Left lobe of liver (tissue), 2 donors: Measurements from ENCODE around the gene CCDC80. TPM values are rescaled to one million over a fixed set of nuclear protein-coding genes. Genes with fewer than 3 reads are reported as not detected.

Experiments
- ATAC-seq: fragments of 200-7000 bp; cut with Tn5 transposase; one replicate; pipeline ENCODE4 v1.9.1; 2020; ENCODE audit warnings: mild to moderate bottlenecking, moderate library complexity
- DNase-seq: peaks from one replicate; pipeline ENCODE4 v3.0.0-alpha.2; 2020; ENCODE audit warnings: low spot score
- total RNA-seq: library from RNA; stranded (reverse); gene quantifications from one replicate; pipeline ENCODE4 v1.2.1, GENCODE V29; 2021
- donor health status: DM: no; HTN: no; CAD: no; lungs with moderate emphysema.
- donor health status: DM: no; HTN: yes; CAD: no.

CCDC80 gene
- total RNA-seq, 1 donor from 2014 or later = 0.75 TPM

DNA sequence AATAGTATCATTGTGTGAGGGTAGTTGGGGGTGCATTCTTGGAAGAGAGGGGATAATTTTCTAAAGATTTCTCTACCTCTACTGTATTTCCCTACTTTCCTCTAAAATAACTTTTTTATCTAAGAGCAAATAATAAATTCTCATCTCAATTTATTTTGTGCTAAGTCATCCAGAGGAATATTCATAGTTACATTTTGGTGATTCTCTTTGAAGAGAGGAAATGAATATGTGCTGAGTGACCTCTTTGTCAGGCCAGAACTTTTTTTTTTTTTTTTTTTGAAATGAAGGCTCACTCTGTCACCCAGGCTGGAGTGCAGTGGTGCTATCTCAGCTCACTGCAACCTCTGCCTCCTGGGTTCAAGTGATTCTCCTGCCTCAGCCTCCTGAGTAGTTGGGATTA lies 15.1 kb upstream of the CCDC80 start:
- no peak for ATAC-seq
- DNase-seq = no peak

DNA sequence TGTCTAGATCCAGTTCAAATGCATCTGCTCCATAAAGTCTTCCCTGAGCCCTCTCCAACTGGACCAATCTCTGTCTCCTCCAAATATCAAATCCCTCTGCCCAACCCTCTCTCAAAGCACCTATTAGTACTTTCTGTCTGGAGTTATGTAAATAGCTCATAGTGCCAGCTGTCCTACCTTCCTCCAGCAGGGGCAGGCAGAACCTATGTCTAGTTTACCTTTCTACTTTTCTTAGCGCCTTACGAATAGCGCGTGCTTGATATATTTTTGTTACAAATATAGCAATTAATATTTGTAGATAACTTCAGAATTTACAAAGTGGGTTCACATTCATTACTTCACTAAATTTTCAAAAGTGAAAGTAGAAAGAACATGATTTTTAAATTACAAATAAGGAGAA lies 14.0 kb upstream of the CCDC80 start:
- ATAC-seq = no peak
- DNase-seq = no peak

DNA sequence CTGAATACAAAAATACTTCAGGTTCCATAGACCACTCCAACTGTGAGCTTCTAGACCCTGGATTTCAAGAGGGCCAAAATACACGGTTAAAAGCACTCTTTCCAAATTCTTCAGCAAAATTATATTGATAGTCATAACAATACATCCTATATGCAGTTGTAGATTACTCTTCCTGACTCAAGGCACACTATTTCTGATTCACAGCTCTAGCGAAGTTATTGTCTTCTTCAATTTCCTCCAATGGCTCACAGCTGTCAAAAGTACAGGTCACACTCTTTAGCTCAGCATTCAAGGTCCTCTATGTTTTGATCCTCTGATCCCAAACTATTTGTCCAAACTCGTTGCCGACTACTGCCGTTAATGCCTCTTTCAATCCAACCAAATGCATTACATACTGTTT lies 13.5 kb upstream of the CCDC80 start:
- DNase-seq (no peak), ATAC-seq (no peak)

DNA sequence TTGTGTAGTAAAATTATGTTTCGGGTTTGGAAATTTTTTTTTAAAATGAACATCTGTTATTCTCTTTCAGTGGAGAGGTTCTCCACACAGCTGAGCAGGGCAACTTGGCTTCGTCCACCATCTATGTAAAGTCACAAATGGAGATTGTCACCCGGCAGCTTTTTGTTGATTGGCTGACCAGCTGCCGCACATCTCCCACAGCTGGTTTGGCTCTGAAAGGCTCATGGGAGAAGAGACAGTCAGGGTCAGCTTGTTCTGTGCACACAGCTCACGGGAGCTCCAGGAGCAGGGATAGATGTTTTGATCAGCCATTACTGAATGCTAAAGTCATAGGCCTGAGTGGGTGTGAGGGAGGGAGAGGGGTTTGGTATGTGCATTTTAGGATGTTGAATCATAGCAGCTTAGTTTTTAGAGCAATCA lies 12.9 kb upstream of the CCDC80 start:
- no peak for ATAC-seq
- DNase-seq = no peak

DNA sequence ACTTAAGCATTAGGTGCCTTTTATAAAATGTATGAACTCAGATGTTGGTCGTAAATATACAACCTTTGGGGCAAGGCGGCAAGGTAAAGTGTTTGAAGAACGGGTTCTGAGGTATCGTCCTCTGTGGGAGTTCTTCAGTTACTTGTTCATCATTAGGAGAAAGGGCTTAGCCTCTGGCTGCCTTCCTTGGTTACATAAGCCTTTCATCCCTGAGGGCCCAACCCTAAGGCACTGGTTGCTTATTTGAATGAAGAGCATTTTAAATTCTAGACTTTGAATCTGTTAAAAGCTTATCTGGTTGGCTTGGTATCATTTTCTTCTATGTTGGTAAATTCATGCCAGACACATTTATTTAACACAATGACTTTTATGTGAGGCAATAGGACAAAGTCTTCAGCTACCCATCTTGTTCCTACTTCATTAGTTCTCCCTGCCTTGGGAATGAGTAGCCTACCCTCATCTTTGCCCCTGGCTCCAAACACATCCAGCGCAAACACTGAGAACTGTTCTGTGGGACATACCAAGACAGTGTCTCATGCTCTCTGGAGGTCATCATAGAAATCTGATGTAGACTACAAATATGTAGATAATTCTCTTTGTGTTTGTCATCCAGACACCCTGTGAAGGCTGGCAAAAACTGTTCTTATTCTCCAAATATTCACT lies 12.4 kb upstream of the CCDC80 start:
- DNase-seq = no peak
- no peak for ATAC-seq

DNA sequence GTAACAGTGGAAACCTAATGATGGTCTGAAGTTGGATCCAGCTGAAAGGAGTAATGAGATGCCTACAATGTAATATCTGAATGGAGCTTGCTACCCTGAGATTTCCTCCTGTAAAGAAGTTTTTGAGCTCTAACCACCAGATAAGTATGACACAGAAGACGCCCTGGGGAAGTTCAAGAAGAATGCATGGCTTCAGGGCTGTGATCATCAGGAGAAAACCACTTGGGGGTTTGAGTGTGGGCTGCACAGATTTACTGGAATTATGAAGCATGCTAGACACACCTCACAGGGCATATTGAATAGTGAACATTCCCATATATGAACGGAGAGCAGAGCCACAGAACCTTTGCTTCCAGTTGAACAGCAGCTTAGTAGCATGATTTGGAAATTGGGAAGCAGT lies 10.6 kb upstream of the CCDC80 start:
- no peak for ATAC-seq
- DNase-seq = no peak

DNA sequence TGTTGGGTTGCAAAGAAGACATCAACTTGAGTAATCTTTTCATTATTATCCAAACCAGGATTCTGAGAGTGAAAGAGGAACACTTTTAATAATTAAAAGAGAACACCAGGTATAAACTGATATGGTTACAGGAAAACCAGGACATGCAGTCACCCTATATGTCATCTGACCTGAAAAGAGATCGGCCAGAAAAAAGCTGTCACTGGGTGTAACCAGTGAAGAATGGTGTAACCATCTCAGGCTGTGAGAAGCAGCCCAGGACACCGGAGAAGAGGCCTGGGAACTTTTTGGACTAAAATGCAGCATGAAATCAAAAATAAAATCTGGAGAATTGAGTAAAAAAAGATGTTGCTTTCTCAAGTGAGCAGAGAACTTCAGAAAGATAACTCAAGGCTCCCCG lies 10.1 kb upstream of the CCDC80 start:
- no peak for DNase-seq
- no peak for ATAC-seq

DNA sequence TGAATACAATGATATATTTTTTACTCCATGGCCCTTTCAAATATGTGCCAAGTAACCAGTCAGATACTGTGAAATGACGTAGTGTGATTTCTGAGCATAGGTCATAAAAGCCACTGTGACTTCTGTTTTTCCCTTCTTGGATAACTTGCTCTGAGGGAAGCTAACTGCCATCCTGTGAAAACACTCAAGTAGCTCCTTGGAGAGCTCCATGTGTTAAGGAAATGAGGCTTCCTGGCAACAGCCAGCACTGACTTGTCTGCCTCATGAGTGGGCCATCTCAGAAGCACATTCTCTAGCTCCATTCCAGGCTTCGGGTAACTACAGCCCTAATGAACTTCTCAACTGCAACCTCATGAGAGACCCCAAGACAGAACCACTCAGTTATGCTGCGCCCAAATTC lies 9.5 kb upstream of the CCDC80 start:
- no peak for DNase-seq
- no peak for ATAC-seq

DNA sequence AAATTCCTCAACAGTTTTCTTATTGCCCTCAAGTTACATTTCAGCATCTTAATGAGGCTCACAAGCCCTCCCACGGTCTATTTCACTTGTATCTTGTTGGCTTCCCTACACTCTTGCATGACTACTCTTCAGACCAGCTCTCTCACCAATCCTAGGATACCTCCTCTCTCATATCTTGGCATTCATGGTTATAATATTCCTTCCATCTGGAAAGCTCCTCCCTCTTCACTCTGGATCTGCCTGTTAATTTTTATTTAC lies 8.5 kb upstream of the CCDC80 start:
- no peak for DNase-seq
- no peak for ATAC-seq

DNA sequence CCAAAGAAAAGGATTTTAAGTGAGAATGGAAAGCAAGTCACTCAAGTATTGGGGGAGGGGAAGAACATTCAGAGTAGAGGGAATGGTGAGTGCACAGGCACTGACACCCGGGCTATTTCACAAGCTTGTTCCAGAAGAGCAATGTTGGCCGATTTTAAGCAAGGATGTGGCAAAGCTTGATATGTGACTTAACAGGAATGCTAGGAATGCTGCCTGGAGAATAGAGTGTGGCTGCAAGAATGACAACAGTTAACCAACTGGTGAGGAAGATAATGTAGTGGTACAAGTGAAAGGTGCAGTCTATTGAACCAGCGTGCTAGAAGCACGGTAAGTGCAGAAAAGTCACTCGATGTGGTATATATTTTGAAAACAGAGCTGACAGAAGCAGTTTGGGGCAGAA lies 6.2 kb upstream of the CCDC80 start:
- DNase-seq (no peak), ATAC-seq (no peak)

DNA sequence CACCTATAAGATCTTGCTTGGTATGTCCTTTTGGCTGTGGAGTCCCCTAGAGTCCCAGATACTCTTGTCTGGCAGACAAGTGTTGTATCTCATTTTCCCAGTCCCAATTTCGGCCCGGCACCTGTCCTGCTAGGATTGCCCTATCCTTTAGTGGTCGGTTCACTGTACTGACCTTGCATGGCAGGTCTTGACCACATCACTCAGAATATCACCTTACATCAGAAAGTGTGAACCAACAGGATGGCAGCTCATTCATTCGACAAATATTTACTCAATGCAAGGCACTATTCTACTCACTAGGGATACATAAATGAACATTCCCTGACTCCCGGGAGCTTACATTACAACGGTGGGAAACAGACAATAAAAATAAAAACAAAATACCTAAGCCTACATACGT lies 5.7 kb upstream of the CCDC80 start:
- ATAC-seq = no peak
- DNase-seq = no peak

DNA sequence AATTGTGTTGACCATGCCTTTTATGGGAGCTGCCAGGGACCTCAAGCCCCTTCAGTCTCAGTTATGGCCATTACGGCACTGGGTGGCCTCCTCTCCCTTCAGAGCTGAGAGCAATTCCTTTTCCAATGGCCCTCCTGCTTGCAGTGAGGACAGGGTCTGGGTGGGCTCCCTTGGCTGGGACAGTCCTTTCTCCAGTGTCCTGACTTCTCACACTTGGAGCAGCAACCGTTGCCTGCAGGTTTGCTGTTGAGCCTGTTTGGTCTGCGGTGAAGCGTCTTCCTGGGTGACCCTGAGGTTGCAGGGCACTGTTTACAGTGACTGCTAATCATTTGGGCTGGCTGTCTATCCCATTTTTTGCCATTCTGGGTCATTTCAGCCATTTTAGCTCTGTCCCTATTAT lies 3.5 kb upstream of the CCDC80 start:
- no peak for DNase-seq
- no peak for ATAC-seq

DNA sequence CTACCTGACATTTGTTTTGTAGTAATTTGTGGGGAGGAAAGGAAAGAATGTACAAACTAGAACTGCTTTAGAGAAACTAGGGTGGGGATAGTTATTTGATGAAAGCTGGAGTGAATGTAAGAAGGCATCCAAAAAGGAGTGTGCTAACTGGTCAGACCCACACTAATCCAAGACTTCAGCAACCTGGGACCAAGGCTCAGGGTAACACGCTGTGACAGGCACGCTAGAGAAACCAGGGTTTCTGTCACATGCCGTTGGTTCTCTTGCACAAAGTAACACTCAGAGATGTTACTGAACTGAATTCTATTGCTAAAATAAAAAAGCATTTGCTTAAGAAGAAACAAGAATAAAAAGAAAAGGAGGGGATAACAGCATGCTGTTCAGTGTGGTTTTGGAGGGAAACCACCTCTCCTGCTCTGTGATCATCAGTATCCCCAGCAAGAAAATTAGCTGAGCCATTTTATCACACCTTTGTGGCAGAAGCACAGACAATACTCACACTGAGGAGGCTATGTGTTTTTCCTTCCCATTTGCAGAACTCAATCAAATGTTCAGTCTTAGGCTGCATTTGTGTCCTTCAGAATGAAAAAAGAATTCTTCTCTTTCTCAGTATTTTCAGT lies 2.8 kb upstream of the CCDC80 start:
- ATAC-seq (no peak), DNase-seq (no peak)

DNA sequence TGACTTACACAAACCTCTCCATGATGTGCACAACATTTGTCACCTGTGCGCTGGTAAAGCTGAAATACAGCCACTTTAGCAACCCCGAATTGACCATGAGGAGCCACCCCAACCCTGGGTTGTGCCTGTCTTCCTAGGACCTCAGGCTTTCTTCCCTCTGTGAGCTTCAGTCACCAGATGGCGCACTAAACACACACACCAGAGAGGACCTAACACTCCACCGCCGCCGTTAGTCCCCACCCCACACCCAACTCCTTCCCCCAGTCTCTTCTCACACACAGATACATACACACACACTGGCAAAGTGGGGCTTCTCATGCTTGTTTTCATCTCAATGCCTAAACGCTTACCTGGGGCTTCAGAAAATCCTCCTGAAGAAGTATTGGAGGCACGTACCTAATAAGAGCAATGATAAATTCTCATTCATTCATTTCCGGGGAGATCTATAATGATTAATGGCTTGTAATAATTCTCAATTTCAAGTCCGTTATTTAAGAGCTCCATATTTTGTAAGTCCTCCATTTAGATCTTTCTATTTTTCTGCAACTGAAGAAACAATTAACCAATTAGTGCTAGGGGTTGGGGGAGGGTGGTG lies 2.1 kb upstream of the CCDC80 start:
- peak; percentile 98 for ATAC-seq
- DNase-seq = peak; percentile 73

DNA sequence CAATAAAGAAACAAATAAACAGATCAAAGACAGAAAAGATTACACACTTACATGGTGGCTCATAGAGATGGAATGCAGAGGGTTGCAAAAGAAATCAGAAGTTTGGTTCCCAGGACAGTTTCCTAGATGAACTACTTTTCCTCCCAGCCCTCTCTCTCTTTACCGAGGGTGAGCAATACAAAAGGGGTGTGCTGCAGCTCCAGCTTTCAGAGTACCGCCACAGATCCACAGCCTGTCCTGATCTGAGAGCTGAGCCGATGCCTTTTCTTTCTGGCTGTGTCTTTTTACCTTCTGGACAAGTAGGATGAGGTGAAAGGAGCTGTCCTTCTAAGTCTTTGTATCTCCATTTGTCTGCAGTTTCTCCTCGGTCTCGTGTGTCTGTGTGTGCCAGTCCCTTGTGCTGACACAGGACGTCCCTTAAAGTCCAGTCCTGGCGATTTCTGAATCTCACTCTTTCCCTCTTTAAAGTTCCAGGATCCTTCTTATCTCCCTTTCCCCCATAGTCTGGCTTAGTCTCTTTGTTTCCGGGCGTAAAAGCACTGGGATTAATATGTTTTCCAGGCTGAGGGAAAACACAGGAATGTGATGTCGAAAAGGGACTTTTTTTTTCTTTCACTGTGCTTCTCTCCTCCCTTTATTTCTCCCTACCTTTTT lies 540 bp downstream of the CCDC80 start:
- DNase-seq (no peak), ATAC-seq (no peak)

DNA sequence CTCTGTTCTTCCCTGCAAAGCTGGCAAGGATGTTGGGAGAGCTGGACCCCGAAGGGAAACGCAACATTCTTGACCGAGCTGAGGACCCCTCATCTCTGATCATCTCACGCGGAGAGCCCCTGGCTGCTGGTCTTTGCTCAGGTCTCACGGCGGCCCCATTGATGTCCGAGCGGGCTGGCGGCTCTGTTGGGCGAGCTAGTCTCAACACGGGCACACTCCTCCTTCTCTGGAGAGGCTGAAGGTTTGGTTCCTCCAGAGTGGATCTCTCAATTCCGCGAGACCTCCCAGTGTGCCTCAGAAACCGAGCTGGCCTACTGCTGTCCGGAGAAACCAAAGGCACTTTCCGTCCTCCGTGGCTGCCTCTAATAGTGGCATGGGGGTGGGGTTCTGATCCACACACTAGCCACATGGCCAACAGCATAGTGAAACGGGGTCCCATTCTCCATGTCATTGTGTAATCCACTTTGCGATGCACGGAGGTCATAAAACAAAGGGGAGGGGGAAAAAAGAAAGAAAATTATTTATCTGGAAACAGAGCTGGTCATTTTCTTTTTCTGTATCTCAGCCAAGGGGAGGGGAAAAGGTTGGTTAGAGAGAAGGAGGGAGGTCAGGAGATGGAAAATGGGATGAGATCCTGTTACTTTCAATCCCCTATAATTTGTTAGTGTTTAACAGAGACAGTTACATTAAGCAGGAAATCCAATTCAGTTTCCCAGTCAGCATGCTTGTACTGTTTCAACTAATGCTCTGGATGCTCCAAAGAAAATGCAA lies 1.3 kb downstream of the CCDC80 start:
- no peak for ATAC-seq

DNA sequence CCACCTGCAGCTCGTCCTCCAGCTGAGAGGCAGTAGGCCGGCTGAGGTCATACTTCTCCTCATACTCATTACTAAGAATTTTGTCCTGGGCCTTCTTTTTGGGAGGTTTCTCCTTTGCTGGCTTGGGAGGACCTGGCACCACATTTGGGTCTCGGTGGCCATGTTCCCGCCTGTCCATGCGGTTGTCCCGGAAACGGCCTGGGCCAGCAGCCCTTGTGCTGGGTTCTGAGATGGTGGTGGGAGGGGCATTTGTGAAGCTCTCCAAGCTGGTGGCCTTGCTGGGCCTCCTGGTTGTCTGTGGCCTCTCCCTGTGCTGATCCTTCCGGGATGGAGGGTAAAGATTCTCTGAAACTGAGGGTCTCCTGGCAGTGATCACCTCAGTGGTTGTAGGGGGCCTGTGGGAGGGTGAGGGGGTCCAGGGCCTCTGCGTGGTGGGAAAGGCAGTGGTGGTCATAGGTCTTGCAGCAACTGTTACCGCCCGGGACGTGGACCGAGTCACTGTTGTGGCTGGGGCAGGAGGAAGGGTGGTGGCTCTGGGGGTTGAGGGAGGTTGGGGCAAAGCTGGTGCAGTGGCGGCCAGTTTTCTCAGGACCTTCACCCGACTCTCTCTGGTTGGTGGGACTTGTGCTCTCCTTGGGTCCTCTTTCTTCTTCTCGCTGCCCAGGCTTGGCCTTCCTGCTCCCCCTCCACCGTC lies 2.5 kb downstream of the CCDC80 start:
- no peak for ATAC-seq
- DNase-seq = no peak

More for the DNA sequence above, 1.3 kb downstream of the CCDC80 start:
- DNase-seq = no peak

DNA sequence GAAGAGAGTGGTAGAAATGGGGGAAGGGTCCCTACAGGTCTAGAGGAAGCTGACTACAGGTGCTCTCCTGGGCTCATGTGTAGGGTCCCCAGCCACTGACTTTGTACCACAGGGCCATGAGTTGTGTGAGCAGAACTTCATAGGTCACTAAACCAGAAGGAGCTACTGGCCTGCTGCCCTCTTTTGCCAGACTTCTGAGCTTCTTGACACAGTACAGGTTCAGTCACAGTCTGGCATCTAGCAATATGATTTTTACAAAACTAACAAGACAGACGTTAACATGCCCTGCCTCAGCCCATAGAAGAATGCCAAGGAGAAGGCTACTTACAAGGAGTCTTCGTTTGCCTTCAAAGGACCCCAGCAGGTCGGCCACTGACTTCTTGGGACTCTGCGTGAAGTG lies 3.2 kb downstream of the CCDC80 start:
- ATAC-seq = no peak
- DNase-seq = no peak

DNA sequence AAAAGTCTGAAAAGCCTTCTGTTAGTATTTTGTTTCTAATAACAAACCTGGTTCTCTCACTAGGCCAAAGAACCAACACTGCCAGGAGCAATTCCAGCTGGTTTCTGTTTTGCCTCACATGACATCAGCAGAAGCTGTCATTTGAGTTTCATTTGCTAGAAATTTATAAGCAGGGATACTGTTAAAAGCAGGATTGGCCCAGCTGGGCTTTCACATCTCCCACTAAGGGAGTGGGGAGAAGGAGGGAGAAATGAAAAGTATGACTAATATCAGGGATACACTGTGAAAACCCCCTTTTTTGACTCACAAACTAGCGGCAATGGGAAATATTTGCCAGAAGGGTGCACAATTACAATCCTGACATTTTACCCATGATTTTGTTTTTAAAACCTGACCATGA lies 5.3 kb downstream of the CCDC80 start:
- no peak for ATAC-seq
- DNase-seq = no peak

DNA sequence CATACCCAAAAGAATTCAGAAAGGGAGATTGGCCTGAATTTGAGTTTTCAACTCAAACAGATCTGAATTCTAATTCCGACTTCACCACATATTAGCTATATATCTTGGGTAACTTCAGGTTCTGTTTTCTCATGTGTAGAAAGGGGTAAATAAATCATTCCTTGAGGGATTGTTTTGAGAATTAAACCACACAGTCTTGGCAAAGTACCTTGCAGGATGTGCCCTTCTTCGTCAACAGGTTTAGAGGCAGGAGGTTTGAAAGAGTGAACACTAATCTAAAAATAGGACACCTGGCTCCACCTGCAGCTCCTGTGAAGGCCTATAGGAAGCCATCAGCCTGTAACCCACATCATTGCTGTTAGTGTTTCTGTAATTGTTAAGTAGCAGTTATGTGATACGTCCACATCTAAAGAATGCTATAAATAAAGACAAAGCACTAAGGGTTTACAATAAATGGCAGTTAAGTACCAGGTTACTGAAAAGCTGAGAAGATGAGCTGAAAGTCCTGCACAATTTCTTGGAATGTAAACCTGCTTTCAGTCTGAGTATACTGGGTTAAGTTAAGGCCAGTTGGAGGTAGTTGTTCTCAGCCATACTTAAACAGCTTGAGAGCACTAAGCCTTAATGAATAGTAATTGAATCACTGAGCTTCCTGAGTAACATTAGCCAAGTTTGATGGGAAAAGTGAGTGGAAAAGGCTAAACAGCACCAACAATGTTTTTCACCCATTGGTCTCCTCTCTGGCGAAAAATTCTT lies 6.0 kb downstream of the CCDC80 start:
- no peak for ATAC-seq
- no peak for DNase-seq
